ENCODE data around the gene ABR.

DNA sequence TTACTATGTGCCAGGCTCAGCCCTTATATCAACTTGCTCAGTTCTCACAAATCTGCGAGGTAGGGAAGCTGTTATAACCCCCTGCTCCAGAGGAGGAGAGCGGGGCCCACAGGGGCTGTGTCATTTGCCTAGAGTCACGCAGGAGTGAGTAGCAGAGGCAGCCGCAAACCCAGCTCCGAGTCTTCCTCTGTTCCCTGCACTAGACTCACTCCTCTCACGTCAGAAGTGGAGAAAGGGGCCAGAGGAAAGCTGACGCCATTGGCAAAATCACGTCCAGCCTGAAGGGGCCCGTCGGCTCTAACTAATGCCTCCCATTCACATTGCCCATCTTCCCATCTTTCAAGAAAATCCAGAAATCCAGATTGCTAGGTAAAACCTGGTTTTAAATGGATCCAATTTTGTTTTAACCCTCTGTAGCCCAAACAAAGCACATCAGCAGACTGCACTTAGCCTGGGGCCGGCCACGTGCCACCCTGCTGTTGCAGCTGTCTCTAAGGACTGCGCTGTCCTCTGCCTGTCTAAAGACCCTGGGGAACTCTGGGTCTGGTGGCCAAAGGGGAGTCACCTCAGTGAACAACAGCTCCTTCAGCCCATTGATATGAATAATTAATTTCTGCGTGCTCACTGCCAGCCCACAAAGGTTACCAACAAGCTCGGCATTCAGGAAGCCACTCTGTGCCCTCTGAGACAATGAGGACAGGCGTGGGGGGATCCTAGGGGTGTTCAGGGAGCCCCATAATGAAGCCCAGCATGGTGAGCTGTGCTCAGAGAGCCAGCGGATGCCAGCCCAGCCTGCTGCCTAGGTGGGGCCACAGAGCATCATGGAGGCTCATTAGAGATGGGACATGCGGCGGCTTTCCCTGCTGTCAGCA, 36.7 kb upstream of the ABR start:
- TF ChIP-seq, protein P1, sequence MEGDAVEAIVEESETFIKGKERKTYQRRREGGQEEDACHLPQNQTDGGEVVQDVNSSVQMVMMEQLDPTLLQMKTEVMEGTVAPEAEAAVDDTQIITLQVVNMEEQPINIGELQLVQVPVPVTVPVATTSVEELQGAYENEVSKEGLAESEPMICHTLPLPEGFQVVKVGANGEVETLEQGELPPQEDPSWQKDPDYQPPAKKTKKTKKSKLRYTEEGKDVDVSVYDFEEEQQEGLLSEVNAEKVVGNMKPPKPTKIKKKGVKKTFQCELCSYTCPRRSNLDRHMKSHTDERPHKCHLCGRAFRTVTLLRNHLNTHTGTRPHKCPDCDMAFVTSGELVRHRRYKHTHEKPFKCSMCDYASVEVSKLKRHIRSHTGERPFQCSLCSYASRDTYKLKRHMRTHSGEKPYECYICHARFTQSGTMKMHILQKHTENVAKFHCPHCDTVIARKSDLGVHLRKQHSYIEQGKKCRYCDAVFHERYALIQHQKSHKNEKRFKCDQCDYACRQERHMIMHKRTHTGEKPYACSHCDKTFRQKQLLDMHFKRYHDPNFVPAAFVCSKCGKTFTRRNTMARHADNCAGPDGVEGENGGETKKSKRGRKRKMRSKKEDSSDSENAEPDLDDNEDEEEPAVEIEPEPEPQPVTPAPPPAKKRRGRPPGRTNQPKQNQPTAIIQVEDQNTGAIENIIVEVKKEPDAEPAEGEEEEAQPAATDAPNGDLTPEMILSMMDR (IDR thresholded peaks at IDR 0.05), result no peak
- no peak for TF ChIP-seq POLR2A (IDR thresholded peaks at IDR 0.05)

Data from adrenal gland (tissue), 5 donors.